ENCODE data around the gene PRICKLE2.
"Not testable (repeated sequence)": the region's sequence is repeated elsewhere in the genome, so short reads cannot be mapped to it uniquely, and the experiment has no call there.

Gene PRICKLE2

DNA sequence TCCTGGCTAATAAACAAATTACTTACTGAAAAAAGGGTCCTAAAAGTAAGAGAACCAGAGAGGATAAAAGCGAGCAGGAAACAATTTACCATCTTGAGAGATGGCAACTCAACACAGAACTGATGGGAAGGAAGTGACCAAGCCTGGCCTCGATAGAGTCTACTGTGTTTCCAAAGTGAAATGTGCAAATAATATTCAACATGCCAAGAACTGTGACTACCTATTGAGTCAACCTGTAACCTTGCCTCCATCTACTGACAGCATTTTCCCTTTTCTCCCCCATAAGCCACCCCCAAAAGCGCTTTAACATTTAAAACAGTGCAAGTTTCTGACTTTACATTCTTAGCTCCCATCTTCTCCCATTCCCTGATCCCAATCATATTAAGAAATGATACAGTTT is 126.6 kb downstream of the PRICKLE2 start:
- no peak for DNase-seq (ENCODE audit: low read depth in 2 of 2)

DNA sequence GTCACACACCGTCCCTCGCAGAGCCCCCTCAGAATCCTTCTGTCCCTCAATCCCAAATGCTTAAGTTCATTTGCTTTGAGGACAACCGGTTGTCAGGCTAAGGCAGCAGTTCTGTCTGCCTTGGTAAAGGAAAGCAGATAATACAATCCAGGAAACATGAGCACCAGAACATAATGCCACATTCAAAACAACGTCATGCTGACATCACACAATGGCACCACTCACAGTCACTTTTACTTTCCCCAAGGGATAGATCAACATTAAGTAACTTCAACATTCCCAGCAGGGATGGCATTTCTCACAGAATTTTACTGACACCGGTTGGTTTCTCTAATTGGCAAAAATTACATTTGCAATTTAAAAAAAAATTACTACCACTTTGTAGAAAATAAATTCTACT is 127.3 kb downstream of the PRICKLE2 start:
- no peak for DNase-seq (ENCODE audit: low read depth in 2 of 2)

DNA sequence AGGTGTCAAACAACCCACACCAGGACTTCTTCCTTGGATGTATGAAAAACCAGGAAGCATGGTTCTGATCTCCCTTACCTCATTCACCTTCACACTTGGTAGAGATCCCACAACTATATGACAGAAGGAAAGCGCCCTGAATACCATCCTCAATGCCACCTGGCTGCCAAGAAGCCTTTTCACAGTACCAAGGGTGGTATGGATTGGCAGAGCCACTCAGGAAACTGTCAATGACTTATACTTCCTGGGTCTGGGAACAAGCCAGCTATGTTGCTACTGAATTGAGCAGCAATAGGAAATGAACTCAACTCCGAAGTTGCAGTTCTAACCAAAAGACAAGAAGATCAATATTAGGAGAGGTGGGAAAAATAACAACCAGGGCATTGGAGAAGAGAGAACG is 129.5 kb downstream of the PRICKLE2 start:
- no peak for DNase-seq (ENCODE audit: low read depth in 2 of 2)

DNA sequence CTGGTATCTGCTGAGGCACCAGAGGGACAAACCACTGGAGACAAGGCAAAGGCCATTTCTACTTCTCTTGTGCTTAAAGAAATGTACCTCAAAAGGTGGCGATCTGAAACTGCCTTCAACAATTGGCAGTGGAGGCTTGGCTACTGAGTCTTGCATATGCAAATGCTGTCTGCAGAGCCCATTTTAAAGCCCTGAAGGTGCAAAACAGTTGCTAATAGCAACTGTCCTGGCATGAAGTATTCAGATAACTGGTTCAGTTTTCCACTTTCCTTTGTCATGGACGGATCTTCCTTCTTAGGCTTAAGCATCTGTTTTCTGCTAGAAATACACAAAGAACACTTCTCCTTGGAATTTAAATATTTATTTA is 130.6 kb downstream of the PRICKLE2 start:
- DNase-seq (ENCODE audit: low read depth in 2 of 2): no peak

DNA sequence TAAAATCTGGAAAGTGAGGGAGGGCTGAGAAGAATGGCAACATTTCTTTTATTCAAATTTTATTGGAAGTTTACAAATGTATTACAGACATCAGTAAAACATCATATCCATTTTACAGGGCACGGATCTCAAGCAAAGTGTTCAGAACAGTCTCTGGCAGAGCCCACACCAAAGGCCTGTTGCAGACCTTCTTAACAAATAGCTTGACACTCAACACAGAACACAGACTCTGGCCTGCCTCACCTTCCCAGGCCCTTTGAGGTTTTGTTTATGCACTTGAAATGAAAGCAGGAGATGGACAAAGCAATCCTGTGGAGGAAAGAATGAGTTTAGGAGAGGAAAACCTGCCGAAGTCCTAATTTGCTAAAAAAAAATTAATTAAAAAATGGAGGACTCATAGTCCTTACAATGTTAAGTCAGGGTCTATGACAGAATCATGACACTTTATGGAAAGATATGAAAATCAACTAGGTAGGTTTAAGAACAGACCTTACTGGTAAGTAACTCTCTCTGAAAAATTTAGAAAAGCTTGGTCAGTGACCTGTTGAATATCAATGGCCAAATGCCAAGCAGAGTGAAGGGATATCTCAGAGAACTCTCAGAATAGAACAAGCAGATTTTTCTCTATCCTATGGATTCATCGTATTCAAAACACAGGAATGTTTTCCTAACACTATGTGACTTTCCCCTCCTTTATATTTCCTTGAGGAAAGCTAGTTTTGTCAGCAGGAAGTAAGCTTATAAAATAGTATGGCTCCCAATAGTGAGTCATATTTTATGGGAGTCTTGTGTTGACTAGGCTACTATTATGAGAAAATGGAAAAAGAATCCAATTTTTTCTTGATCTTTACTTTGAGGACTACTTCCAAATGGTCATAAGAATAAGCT is 131.2 kb downstream of the PRICKLE2 start:
- DNase-seq (ENCODE audit: low read depth in 2 of 2): no peak

DNA sequence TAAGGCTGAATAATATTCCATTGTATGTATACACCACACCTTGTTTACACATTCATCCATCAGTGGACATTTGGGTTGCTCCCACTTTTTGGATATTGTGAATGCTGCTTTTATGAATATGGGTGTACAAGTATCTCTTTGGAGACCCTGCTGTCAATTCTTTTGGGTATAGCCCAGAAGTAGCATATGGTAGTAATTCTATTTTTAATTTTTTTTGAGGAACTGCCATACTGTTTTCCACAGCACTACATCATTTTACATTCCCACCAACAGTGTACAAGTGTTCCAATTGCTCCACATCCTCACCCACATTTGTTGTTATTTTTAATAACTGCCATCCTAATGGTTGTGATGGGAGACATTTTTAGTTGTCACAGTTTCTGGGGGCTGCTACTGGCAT is 132.1 kb downstream of the PRICKLE2 start:
- DNase-seq (ENCODE audit: low read depth in 2 of 2): no peak

DNA sequence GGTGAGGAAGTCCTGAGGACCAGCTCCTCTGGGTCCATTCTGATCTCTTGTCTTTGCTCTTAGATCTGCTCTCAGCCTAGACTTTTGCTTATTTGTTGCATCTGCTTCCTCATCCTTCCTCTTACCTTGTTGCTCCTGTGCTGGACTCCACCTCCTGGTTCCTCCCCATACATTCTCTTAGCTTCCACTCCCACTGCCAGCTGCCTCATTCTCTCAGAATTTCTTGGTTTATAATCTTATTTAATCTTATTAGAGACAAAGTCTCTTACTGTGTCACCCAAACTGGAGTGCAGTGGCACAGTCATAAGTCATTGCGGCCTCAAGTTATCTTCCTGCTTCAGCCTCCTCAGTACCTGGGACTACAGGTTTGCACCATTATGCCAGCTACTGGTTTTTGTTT is 133.8 kb downstream of the PRICKLE2 start:
- DNase-seq (ENCODE audit: low read depth in 2 of 2): no peak

DNA sequence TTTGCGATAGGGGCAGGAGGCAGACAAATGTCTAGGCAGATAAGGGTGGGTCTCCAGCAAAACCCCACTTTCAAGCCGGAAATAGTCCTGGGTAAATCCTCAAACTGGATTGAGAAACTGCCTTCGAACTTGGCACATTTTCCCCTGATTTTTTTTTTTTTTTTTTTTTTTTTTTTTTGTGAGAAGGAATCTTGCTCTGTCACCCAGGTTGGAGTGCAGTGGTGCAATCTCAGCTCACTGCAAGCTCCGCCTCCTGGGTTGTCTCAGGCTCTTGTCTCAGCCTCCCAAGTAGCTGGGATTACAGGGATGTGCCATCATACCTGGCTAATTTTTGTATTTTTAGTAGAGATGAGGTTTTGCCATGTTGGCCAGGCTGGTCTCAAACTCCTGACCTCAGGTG is 135.9 kb downstream of the PRICKLE2 start:
- DNase-seq (ENCODE audit: low read depth in 2 of 2): not testable (repeated sequence)

DNA sequence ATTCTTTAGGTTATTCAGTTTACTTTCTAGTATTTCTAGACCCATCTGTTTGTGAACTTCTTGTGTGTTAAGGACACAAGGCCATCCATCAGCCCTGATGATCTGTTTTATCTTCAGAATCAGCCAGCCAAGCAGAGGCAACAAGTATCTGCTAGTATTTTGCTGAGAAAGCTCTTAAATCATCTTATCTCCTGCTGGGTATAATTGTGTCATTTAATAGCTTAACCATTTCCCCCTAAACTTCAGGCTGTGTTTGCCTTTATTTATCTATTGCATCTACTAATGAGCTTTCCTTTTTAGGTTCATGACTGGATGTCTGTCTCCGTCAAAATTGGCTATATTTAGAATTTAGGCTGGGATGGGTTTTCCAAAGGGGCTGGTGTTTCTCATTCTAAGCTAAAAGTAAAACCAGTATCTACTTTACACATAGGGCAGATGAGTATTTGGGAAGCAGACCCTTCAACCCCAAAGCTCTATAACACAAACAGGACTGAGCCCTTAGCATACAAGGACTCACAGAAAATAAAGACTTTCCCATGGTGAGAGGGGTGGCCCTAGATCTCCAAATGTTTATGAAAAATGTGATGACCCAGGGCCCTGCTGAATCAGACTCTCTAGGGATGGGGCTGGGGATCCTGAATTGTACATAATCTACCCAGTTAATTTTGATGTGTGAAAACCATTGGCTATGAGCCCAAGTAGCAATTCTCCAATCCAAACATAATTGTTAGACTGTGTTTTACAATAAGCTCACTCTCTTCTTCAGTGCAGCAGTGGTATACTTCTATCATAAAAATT is 136.7 kb downstream of the PRICKLE2 start:
- DNase-seq (ENCODE audit: low read depth in 2 of 2): no peak

DNA sequence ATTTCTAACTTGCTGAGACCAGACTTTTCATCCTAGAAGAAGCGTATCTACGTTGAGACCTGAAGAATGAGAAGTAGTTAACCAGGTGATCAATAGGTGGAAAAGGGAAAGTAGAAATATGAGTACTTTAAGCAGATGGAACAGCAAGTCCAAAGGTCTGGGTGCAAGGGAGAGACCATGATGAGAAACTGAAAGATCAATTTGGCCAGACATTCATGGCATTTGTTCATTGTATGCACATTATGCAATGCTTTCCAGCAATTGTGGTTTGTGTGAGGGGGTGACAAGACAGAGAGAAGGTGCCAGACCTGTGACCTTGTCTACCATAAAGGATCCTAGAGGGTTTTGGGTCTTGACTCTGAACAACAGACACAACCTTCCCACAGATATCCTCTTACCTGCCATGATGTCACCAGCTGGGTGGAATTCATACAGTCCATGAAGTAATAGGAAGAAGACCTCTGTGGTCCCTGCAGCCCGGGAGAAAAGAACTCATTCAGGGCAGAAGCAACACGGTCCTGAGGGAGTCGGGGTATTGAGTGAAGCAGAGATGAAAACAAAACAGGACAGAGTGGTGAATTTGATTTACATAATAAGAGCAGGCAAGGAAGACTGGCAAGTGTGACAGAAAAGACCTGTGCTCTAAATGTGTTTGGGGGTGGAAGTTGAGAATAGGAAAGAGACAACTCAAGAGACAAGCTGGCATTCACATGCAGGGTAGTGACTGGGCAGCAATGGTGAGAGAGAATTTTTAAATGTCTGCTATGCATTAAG is 138.6 kb downstream of the PRICKLE2 start:
- DNase-seq (ENCODE audit: low read depth in 2 of 2): no peak

DNA sequence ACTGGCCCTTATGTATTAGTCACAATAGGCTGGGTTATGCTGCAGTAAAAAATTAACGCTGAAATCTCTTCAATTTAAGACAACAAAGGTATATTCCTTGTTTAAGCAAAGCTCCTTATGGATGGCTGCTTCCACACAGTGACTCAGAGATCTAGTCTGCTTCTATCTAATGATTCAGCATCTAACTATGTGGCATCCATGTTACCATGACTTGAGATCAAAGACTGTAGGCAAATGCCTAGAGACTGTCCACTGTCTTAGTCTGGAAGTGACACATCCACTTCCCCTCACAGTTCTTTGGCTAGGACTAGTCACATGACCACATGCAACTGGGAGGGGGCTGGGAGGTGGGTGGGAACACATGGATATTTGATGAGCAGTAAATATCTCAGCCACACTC is 140.6 kb downstream of the PRICKLE2 start:
- no peak for DNase-seq (ENCODE audit: low read depth in 2 of 2)

DNA sequence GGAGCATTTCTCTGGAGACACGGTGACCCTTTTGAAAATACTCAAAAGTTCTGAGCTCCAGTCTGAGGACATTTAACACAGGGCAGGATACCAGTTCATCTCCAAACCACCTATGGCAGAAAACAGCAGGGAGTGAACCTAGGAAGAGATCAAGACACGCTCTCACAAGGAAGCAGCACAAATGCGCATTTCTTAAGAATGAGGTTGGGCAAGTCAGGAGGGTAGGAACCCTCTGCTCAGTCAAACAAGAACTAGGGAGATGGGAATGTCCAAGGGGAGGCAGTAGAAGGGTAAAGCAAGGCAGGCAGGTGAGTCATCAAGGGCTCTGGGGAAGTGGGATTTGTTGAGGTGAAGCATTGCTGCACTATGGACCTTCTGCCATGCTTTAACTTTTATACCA is 141.7 kb downstream of the PRICKLE2 start:
- no peak for DNase-seq (ENCODE audit: low read depth in 2 of 2)

DNA sequence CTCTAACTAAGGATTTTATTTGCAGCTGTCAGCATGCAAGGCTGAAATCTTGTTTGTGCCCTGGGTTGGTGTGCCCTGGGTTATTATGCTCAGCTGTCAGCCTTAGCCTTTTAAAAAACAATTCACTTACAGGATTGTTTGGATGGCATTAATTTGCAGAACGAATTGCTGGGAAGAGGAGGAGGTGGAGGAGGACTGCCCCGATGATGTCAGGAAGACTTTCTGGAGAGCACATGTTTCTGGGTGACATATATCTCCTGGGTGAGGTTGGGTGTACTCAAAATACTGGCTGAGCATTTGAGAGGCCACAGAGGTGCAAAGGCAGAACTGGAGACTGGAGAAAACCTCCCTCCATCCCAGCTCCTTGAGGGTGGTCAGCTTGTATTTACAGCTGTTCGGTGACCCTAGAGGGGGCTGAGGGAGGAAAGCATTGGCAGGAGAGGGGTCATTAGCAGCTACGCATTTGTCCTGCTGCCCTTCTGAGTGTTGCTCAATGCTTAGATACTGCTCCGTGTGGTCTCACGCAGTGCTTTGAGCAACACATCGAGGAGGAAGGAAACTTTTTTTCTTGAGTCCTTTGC is 142.2 kb downstream of the PRICKLE2 start:
- no peak for DNase-seq (ENCODE audit: low read depth in 2 of 2)

DNA sequence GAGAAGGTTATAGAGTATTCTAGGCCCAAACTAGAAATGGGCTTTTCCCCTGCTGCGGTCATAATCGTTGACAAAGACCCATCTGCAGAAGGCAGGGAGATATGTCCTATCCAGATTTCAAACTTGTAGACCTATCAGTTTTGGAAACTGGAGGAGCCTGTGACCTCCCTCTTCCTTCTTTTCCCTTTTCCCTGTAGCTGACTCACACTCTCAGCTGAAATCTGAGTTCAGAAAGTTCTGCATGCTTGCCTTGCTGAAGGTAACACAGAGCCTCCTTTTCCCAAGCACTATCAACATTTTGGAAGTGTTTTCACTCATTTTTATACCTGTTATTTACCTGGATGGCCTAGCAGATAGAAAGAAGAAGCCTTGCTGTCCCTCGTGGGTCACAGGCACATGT is 142.9 kb downstream of the PRICKLE2 start:
- no peak for DNase-seq (ENCODE audit: low read depth in 2 of 2)

DNA sequence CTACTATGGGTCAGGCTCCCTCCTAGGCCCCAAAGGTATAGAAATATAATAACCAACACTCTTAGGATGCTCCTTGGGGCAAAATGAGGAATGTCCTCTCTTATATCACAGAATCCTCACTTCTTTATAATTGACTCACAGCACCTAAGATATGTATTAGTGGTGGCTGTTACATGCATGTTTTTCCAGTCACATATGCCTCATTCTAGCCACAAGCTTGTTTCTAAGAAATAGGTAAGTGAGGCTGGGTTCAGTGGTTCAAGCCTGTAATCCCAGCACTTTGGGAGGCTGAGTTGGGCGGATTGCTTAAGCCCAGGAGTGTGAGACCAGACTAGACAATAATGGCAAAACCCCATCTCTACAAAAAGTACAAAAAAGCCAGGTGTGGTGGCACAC is 144.0 kb downstream of the PRICKLE2 start:
- DNase-seq (ENCODE audit: low read depth in 2 of 2): no peak

DNA sequence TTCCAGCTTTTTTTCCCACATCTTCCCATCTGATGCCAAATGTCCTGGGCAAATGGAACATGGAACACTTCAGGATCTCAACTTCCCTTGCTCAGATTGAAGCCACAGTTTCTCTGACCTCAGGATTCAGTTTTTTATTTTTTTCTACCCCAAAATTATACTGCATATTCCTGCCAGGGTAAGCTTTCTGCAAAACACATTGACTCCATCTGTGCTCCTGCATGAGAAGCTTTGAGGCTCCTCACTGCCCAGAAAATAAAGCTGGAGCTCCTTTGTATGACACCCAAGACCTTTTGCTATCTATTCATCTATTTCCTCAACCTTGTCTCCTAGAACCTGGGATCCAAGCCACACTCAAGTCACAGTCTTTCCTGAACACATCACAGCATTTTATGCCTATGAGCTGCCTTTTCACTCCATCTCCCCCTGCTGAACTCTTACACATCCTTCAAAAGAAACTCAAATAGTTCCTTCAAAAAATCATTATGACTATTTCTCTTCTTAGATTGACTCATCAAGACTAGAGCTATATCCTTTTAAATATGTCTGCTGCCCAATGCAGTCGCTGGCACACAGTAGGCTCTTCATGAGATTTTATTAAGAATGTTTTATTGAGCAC is 144.5 kb downstream of the PRICKLE2 start:
- no peak for DNase-seq (ENCODE audit: low read depth in 2 of 2)

DNA sequence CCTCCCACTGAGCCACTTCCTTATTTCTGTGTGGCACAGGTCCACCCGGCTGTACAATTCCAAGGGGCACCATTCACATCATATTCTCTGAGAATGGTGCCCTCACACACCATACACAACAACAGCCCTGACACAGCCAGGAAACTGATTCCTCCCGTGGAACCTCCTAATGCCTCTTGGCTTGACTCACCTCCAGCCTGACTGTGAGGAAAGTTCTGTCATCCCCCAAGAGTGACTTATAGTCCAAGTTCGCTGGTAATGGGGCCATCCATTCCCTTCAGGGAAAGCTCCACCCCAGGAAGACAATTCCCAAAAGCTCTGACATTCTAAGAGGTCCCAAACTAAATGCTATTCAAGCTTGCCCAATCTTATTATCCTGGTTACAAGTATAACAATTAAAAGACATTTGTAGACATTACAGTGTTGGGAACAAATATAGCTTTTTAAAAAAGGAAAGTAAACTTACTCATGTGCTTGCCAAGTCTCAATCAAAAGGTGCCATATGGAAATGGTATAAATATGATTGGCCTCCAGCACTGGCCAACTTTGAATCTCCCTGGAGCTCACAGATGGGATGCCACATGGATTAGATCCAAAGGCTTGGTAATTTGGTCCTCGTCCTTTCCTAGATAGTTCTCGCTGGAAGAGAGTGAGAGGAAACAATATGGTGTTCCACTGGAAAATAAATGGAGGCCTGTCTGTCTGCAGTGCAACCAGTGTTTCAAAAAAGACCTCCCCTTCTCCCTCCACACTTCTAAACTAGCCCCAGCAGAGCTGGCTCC is 145.7 kb downstream of the PRICKLE2 start:
- DNase-seq (ENCODE audit: low read depth in 2 of 2): no peak

DNA sequence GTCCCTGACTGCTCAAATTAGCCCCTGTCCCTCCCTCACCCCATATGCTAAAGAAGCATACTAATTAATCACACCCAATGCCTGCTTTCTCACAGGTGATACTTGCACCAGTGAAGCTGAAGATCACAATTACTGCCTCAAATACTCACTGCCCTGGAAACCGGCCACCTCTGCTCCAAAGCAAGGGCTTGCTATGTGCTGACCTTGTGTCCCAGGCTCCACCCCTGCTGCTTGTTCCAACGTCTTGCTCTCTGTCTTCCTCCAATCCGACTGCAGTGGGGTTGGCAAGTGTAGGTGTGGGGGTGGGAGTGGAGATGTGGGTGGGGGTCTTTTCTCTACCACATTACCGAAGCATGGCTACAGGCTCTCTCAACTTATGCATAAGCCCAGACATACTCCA is 146.3 kb downstream of the PRICKLE2 start:
- no peak for DNase-seq (ENCODE audit: low read depth in 2 of 2)

DNA sequence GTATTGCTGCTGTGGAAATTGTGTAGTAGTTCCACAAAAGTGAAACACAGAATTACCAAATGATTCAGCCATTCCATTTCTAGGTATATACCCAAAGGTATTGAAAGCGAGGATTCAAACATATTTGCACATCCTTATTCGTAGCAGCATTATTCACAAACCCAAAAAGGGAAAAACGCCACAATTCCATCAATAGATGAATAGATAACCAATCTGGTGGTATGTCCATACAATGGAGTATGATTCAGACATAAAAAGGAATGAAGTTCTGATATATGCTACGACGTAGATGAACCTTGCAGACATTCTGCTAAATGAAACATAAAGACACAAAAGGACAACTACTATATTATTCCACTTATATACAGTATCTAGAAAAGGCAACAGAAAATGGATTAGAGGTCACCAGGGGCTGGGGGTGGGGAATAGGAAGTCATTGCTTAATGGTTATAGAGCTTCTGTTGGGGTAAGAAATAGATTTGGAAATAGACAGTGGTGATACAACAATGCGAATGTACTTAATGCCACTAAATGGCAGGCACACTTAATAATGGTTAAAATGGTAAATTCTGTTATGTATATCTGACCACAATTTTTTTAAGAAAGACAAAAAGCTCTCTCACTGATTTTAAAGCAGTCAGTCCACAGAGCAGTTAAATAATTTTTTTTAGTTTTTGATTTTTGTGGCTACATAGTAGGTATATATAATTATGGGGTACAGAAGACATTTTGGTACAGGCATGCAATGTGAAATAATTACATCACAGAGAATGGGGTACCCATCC is 150.2 kb downstream of the PRICKLE2 start:
- DNase-seq (ENCODE audit: low read depth in 2 of 2): no peak

DNA sequence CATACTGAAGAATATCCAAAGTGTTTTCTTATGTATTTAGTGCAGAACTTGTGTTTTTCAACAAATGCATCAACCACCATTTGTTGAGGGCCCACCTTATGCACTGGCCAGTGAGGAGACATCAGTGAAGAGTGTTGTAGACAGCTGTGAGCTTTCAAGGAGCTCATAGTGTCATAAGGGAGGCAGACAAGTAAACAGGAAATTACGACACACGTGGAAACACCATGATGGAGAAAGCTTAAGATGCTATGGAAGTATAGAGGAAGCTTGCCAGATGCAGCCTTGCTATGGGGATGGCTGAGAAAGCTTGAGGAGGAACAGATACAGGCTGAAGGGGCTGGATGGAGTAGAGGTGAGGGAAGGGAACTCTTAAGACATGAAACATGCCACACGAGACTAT is 151.2 kb downstream of the PRICKLE2 start:
- DNase-seq (ENCODE audit: low read depth in 2 of 2): no peak
